Measurements from ENCODE around the gene ZNF396. TPM values are rescaled to one million over a fixed set of nuclear protein-coding genes. Genes with fewer than 3 reads are reported as not detected.

ZNF396 gene
- polyA plus RNA-seq, 2 of the 4 experiments (the other 2 are of a cell fraction): 0.94 to 1.3 TPM

GRCh38 chr18:35331367-35332087 is 45.6 kb downstream of the ZNF396 start (continued):
- no peak for TF ChIP-seq MAFK (IDR thresholded peaks at IDR 0.05; ENCODE audit: partially characterized antibody)
- no peak for TF ChIP-seq PHF8 (IDR thresholded peaks at IDR 0.05; ENCODE audit: borderline replicate concordance, low read depth)
- TF ChIP-seq EHF (CRISPR knock-in tag; IDR thresholded peaks at IDR 0.05): no peak
- no peak for TF ChIP-seq ESRRA (IDR thresholded peaks at IDR 0.05; ENCODE audit: borderline replicate concordance, low read length)
- TF ChIP-seq NFE2L2 (conservative IDR thresholded peaks at IDR 0.05; ENCODE audit: low read length): no peak
- TF ChIP-seq HOXB5 (CRISPR knock-in tag; IDR thresholded peaks at IDR 0.05): no peak
- TF ChIP-seq CBX2 (IDR thresholded peaks at IDR 0.05; ENCODE audit: borderline replicate concordance, low read depth): no peak
- no peak for TF ChIP-seq CBX8 (IDR thresholded peaks at IDR 0.05)

- TF ChIP-seq POLR2A (IDR thresholded peaks at IDR 0.05; ENCODE audit: low read length) (no peak), HES2 (IDR thresholded peaks at IDR 0.05) (no peak), CHD2 (IDR thresholded peaks at IDR 0.05; ENCODE audit: low read length, partially characterized antibody) (no peak), MAFK (IDR thresholded peaks at IDR 0.05; ENCODE audit: partially characterized antibody) (peak; percentile 61)
- FAIRE-seq (no peak), DNase-seq (ENCODE audit: low read depth in 1 of 2, low spot score in 1 of 2) (no peak), ATAC-seq (no peak)
- Histone ChIP-seq H3K9me3 (peaks cover 20% of the 10 kb centered on the region), H3K4me3 (no peak overlapping the region), H3K4me1 (no peaks in the 10 kb centered on the region), H3K27ac (no peak overlapping the region), H3K4me2 (no peak overlapping the region)
- CTCF ChIA-PET: no interaction called here
- POLR2A ChIA-PET: no interaction called here
These were observed 48.3 kb downstream of the ZNF396 start for GRCh38 chr18:35328868-35329267.

GRCh38 chr18:35326695-35327387 is 50.3 kb downstream of the ZNF396 start:
- CTCF ChIA-PET: no interaction called here
- H3K27ac ChIP-seq: no peak overlapping the region
- H3K9me3 ChIP-seq: peaks cover 6% of the 10 kb centered on the region; the same call in 2 of the 3 replicates
- no peak for FAIRE-seq
- no peak for DNase-seq (ENCODE audit: low read depth in 1 of 2, low spot score in 1 of 2)
- no peaks in the 10 kb centered on the region for H3K4me1 ChIP-seq
- no peak for ATAC-seq
- no peak overlapping the region for H3K4me2 ChIP-seq
- 27% methylated on average over 3 of the region's 3 CpGs for WGBS (ENCODE audit: missing lambda C conversion rate)
- H3K4me3 ChIP-seq: no peak overlapping the region
- no peak for TF ChIP-seq NR3C1 (IDR thresholded peaks at IDR 0.05)
- TF ChIP-seq ESRRA (IDR thresholded peaks at IDR 0.05; ENCODE audit: borderline replicate concordance, low read length): no peak
- TF ChIP-seq TFCP2L1 (CRISPR knock-in tag; IDR thresholded peaks at IDR 0.05): no peak
- POLR2A ChIA-PET: no interaction called here

- TF ChIP-seq RNF2 (IDR thresholded peaks at IDR 0.05; ENCODE audit: borderline replicate concordance, low read depth): no peak
- TF ChIP-seq FOXS1 (CRISPR knock-in tag; IDR thresholded peaks at IDR 0.05): no peak
- no peak for TF ChIP-seq SREBF2 (IDR thresholded peaks at IDR 0.05)
- no peak for TF ChIP-seq ZNF302 (CRISPR knock-in tag; IDR thresholded peaks at IDR 0.05)
- TF ChIP-seq KDM1A (IDR thresholded peaks at IDR 0.05; ENCODE audit: low read depth): no peak
- no peak for TF ChIP-seq NR3C1 (IDR thresholded peaks at IDR 0.05)
- TF ChIP-seq ZC3H11A (IDR thresholded peaks at IDR 0.05): no peak
- TF ChIP-seq CBX2 (IDR thresholded peaks at IDR 0.05; ENCODE audit: borderline replicate concordance, low read depth): no peak
- ChIA-PET CTCF (no interaction called here), POLR2A (no interaction called here)
- no peak overlapping the region for H3K4me2 ChIP-seq
- no peaks in the 10 kb centered on the region for H3K4me1 ChIP-seq
- H3K9me3 ChIP-seq: no peaks in the 10 kb centered on the region
- no peak overlapping the region for H3K27ac ChIP-seq
- DNase-seq (ENCODE audit: low read depth in 1 of 2, low spot score in 1 of 2): no peak
- no peak for ATAC-seq
- FAIRE-seq: no peak
- no peak overlapping the region for H3K4me3 ChIP-seq
- WGBS (ENCODE audit: missing lambda C conversion rate): 26% methylated on average over 2 of the region's 2 CpGs
These were observed 52.0 kb downstream of the ZNF396 start for GRCh38 chr18:35324926-35325655.
